Measurements from ENCODE around the gene CARMIL1.

DNA sequence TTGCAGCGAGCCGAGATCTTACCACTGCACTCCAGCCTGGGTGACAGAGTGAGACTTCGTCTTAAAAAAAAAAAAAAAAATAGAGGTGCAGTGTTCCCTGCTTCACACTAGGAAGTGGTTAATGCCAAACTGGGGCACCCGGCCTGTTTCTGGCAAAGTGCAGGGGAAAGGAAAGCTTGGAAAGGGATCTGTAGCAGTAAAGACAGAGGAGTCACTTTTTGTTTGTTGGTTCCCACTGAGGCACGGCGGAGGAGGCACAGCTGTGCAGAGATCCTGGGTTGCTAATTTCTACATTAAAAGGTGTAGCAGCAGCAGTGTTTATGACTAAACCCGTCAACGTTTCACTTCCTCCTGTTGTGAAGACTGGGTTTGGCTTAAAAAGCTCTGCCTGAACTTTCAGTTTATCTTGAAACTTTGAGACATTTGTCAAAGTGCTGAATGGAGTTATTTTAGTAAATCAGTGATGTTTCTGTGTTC lies 125.6 kb downstream of the CARMIL1 start:
- TF ChIP-seq, protein P1, sequence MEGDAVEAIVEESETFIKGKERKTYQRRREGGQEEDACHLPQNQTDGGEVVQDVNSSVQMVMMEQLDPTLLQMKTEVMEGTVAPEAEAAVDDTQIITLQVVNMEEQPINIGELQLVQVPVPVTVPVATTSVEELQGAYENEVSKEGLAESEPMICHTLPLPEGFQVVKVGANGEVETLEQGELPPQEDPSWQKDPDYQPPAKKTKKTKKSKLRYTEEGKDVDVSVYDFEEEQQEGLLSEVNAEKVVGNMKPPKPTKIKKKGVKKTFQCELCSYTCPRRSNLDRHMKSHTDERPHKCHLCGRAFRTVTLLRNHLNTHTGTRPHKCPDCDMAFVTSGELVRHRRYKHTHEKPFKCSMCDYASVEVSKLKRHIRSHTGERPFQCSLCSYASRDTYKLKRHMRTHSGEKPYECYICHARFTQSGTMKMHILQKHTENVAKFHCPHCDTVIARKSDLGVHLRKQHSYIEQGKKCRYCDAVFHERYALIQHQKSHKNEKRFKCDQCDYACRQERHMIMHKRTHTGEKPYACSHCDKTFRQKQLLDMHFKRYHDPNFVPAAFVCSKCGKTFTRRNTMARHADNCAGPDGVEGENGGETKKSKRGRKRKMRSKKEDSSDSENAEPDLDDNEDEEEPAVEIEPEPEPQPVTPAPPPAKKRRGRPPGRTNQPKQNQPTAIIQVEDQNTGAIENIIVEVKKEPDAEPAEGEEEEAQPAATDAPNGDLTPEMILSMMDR (IDR thresholded peaks at IDR 0.05) = no peak
- TF ChIP-seq POLR2A (IDR thresholded peaks at IDR 0.05) (no peak), POLR2AphosphoS5 (IDR thresholded peaks at IDR 0.05) (no peak)

All from breast epithelium (tissue), 3 donors.